ENCODE data around the gene UBXN1. TPM values are rescaled to one million over a fixed set of nuclear protein-coding genes. Genes with fewer than 3 reads are reported as not detected.
A peak's percentile ranks its signal among the peaks of the same experiment; 100 is the strongest.

Gene UBXN1, protein sequence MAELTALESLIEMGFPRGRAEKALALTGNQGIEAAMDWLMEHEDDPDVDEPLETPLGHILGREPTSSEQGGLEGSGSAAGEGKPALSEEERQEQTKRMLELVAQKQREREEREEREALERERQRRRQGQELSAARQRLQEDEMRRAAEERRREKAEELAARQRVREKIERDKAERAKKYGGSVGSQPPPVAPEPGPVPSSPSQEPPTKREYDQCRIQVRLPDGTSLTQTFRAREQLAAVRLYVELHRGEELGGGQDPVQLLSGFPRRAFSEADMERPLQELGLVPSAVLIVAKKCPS
- 132 and 157 TPM in 2 replicates for total RNA-seq (2014; rRNA removed; shearing (Covaris generic))

DNA sequence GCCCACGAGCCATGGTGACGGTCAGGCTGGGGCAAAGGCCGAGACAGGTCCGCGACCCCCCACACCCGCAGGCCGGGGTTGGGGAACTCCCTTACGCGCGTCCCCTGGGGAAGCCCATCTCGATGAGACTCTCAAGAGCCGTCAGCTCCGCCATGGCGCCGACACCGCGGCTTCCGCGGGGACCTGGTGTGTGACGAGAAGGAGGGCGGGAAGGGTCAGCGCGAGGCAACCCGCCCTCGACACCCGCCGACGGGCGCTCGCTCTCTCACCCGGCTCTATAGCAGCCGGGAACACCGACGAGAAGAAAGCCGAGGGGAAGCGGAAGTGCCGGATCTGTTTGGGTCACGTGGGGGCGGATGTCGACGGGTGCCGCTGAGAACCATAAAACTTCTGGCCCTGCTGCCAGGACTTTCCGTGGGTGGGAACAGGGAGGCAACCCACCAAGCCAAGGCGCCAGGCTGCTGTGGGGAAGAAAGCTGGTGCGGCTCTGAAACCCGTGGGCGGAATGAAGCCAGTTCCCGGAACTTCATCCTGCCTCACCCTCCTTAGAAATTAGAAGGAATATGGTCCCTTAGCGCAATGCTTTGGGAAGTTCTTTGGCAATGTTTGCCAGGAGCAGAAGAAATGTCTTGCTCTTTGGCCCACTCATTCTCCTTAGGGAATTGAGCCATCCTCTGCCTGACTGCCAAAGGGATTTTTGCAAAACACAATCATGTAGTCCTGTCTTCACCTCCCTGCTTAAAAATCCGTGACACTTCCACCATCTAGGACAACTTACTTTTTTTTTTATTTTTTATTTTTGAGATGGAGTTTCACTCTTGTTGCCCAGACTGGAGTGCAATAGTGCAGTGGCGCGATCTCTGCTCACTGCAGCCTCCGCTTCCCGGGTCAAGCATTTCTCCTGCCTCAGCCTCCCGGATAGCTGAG lies at the start of gene UBXN1:
UBXN1 (minus strand) TSS at position 304 of the 927 bp plus-strand sequence; CDS start at position 154, 150 bp downstream.
- DNase-seq (ENCODE audit: low read depth) = peak; percentile 91

DNA sequence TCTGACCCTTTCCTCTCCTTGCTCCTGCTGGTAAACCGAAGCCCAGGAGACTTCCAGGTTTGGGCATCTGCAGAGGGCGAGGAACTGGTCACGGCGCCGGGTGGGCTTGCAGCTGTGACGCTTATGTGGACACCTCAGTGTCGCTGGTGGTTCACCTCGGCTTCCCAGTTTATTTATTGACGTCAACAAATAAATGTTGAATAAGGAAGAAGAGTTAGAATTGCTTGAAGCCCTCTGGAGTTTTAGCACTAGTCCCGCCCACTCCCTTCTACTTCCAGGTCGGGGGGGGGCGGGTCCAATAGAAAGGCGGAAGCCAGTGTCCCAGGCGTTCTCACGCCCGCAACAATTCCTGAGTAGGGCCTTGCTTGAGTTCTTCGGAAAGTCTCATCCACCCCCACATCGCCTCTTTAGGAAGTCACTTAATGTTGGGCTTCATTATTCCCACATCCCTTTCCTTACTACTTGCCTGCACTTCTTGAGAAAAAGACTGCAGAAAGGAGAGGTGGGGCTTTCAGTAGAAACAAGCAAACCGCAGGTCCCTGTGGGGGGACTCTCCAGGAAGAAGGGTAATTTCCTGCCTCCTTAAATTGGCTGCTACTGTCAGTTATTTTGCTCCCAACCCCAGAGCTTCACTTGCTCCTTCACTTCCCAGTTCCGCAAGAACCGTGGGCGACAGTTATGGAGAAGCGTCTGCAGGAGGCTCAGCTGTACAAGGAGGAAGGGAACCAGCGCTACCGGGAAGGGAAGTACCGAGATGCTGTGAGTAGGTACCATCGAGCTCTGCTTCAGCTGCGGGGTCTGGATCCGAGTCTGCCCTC lies 49.5 kb upstream of the UBXN1 start, which contains the start of gene TTC9C:
TTC9C (plus strand) TSS at position 316 of the 818 bp plus-strand sequence; CDS start at position 679, 363 bp downstream.
- peak; percentile 90 for DNase-seq (ENCODE audit: low read depth)

DNA sequence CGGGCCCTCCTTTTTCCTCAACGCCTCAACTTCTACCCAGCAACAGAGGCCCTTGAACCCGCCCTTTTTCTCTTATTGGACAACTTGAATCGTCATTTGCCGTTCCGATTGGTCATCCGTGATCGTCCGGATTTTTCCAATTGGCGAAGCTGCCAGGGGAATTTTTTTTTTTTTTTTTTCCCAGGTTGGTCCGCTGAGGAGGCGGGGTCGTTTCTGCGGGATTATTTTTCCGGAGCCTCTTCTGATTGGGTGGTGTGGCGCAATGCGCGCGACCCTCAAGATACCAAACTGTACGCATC lies 48.9 kb upstream of the UBXN1 start:
- DNase-seq (ENCODE audit: low read depth) = peak; percentile 95

DNA sequence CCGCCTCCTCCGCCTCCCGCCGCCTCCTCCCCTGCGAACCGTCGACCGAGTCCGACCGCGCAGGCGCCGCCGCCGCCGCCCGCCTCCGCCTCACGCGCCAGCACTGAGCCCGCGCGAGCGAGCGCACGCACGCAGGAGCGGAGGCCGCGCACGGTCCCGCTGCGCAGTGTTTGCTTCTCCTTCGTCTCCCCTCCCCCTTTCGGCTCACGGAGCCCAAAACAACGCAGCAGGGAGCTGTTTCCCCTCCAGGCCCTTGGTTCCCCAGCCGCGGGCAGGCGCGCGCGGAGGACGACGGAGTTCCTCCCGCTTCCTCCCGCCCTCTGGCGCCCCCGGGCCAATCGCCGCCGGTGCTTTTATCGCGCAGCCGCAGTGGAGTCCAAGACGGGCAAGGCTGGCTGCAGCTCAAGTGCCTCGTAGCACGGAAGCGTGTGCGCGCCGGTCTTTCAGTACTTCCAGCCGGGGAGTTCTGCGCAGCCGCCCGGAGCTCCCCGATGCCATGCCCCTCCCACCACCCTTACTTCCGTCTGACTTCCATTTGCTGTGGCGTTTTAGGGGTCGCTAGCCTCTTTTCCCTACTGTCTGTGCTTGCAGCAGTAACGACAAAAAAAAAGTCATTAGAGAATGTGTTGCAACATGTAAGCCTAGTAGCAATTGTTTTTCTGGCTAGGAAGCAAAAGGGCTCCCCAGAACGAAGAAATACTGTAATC lies 48.4 kb upstream of the UBXN1 start, which contains the start of gene HNRNPUL2:
HNRNPUL2 (minus strand) TSS at position 293 of the 707 bp plus-strand sequence. CDS start 301 bp downstream, outside the sequence.
- peak; percentile 99 for DNase-seq (ENCODE audit: low read depth)

DNA sequence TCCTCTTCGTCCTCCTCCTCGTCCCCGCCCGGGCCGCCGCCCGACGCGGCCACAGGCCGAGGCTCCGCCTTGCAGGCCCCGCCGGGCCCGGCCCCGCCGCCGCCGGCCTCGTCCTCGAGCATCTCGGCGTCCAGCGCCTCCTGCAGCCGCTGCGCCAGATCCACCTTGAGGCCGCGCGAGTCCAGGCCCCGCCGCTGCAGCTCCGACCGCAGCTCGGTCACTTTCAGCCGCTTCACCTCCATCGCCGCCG lies 48.0 kb upstream of the UBXN1 start:
- DNase-seq (ENCODE audit: low read depth) = no peak

DNA sequence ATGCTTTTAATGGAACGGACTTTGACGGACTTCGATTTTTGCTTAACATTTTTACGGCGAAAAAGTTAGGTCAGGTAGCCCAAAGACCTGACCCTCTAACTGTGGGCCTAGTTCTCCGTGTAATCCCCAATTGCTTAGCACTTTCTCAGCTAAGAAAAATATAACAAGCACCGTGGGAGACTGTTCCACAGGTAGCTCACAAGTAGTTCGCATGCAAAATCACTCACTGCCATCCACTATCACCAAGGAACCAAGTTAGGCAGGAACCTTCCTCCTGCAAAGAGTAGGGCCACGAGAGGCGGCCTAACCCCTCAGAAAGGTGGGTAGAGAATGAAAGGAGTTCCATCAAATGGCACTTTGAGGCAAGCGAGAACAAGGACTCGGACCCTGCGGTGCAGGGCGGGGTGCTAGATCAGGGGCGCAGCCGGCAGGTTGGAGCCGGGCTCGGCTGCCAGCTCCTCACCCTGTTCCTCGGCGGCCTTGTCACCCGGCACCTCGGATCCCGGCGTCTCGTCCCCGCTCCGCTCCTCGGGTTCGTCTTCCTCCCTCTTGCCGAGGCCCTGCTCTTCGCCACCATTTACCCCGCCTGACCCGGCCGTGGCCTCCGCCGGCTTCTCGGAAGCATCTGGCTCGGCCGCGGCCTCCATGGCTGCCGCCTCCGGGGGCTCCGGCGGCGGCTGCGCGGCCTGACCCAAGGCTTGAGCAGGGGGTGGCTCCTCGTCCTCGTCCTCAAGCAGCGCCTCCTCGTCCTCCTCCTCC lies 47.5 kb upstream of the UBXN1 start:
- DNase-seq (ENCODE audit: low read depth) = no peak

DNA sequence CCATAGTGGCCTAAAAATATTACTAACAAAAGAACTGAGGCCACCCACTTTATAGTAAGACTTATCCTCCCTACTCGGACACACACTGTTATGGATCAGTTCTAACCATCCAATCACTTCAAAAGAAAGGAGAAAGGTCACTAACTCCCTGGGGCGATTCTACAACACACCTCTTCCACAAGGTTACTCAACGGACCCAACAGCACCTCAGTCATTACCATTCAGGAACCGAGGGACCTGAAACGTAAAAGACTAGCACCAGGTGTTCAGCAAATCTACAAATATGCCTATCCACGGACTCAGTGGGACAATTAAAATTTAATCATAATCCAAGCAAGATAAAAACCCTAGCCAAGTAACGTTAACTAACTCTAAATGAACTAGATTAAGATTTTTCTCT lies 46.8 kb upstream of the UBXN1 start:
- DNase-seq (ENCODE audit: low read depth) = no peak

DNA sequence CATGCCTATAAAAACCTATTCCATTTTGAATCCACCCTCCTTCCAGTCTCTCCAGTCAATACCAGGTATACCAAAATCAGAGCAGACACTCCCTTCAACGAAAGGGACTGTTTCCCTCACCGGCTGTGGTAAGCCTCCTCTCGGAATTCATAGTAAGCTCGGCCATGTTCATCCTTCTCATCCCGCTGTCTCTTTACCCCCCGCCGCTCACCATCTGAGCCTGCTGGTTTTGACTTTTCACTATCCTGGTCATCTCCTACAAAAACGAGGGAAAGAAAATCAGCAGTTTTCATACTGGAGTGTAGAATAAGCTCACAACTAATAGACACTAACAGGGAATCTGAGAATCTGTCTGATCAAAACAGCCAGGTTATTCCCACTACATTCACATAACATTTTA lies 45.3 kb upstream of the UBXN1 start:
- no peak for DNase-seq (ENCODE audit: low read depth)

DNA sequence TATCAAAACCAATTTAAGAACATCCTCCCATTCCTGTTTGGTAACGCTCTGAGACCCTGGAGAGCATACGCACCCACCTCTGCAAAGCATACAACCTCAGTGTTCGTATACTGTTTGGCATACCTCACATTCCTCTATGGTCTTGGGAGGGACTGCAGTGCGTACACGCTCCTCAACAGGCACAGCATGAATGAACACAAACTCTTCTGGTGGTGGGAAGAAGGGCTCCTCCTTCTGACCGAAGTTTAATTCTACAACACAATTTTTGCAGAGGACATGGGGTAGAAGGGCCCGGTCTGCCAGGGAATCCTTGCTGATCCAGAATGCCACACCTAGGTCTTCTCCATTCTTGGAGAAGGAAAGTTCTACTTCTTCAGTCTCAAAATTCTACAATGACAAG lies 43.1 kb upstream of the UBXN1 start:
- DNase-seq (ENCODE audit: low read depth) = no peak

DNA sequence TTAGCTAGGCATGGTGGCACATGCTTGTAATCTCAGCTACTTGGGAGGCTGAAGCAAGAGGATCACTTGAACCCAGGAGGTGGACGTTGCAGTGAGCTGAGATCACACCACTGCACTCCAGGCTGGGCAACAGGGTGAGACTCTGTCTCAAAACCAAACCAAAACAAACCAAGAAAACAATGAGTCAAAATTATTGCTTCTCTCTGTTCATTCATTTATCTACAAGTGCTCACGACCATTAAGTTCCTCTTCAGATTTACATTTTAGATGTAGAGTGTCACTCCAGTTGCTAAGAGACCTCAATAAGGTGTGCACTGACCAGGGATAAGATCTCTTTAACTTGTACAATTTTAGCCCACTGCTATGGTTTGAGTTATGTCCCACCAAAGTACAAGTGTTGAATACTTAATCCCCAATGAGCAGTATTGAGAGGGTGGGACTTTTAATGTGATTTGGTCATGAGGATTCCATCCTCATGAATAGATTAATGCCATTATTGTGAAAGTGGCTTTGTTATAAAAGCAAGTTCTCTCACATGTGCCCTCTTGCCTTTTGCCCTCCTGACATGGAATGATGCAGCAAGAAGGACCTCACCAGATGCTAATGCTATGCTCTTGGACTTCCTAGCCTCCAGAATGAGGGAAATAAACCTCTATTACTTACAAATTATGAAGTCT lies 40.6 kb upstream of the UBXN1 start:
- no peak for DNase-seq (ENCODE audit: low read depth)

DNA sequence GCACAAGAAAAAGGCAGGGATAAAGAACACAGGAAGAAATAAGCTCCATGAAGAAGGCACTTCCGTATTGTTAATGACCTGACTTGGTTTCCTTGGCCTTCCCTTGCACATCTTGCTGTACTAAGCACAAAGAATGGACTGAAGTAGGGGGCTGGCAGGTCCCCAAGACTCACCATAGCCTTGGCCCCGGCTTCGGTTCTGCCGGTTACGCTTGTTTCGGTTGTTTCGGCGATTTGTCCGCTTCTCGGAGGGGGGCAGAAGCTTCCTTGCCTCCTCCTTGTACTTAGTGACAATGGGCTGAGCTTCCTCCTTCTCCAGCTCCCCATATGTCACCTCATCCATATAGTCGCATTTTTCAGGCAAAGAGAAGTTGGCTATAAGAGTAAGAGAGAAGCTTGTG lies 37.9 kb upstream of the UBXN1 start:
- DNase-seq (ENCODE audit: low read depth) = no peak

DNA sequence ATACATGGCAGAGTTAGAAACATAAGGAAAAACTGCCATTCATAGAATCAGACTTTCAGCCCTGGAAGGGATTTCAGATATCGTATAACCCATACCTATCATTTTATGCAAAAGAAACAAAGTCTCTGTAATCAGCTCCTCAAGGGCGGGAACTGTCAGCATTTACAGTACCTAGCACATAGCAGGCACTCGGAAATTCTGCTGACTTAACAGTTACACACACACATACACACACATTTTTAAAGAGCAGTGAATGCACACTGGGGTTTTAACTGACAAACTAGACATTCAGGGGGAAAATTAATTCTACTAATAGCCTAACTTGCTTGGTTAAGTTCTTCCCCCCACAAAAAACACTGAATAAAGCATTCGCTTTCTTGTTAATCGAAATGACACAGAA lies 37.3 kb upstream of the UBXN1 start:
- no peak for DNase-seq (ENCODE audit: low read depth)

DNA sequence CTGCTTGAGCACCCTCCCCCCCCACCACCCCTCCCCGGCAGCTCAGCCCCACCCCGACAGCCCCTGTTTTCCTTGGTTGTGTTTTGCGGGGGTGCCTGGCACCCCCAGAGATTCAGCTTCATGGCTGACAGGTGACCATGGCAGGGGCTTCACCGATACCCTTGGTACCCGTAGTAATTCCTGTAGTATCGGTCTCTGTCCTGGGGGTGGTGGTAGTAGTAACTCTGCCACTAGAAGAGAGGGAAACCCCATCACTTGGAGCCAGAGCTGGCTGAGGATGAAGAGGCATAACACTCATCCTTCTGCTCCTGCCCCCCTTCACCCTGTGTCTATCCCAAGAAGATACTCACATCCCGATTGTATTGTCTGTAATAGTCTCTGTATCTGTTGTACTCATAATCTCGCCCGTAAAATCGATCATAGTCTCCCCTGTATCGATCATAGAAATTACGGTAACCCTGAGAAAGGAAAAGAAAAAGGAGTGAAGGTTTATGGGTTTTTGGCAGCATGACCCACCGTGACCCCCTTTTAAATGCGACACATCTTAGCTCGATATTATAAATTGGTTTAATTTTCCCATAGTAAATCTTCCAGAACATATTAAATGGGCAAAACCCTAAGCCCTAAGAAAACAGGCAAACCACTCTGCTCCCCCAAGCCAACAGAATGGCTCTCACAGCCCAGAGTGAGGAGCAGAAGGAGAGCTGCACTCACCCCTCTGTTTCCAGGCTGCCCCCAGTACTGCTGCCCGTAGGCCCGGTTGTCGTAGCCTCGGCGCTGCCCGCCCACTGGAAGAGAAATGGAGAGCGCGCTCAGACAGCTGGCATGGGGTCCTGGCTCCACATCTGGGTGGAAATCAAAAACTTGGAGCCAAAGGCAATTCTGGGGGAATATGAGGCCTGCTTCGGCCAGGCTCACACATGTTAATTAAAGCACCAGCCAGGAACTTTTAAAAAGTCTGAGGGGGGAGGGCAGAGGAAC lies 36.6 kb upstream of the UBXN1 start:
- no peak for DNase-seq (ENCODE audit: low read depth)

DNA sequence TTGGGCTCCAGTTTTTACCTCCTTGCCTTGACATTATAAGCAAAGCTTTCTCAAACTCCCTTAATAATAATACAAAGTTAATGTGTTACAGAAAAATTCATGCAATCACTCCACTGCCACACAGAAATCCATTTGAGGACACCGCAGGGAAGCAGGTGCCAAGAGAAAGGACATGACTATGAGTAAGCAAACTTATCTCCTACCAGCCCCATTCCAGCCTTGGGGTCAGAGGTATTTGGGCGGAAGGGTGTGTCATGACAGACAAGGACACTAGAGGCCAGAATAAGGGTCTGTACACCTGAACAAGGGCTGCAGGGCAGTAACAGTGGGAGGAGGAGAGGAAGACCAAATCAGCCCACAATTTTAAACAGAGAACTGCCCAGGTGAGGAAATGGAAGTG lies 34.5 kb upstream of the UBXN1 start:
- no peak for DNase-seq (ENCODE audit: low read depth)

DNA sequence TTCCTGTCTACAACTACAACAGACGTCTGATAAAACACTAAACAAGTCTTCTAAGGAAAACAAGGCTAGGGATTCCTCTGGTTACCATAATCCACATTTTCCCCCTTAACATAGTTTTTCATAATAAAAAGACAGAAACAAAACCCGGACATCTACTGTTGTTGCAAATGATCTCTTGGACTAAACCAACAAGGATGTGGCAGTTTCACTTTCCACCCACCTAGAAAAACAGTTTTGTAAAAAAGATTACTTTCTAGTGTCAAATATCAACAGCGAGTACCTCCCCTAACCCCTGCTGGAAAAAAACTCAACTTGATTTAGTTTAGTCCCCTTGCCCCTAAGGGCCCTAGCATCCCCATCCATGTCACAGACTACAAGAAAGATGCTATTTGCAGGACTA lies 34.0 kb upstream of the UBXN1 start:
- DNase-seq (ENCODE audit: low read depth) = no peak

DNA sequence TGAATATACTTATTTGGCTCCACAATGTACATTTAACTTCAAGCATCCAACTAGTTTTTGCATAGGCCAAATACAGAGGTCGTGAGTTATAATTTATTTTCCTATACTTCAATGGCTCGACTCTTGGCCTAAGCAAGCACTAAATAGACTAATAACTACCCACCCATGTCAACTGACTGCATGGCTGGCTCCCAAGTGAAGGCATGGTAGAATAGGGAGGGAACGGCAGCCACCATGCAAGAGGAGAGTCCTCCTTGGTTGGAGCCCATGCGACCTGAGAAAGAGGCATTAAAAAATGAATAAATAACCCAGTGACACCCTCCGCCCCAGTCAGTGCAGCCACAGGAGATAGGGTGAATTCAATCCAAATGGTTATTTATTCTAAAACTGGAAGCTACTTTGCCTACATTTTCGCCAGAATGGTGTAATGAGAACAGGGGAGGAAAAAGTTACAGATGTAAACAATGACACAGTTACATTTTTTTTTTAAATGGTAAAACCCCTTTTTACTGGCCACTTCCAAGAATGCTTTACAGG lies 33.5 kb upstream of the UBXN1 start:
- no peak for DNase-seq (ENCODE audit: low read depth)

DNA sequence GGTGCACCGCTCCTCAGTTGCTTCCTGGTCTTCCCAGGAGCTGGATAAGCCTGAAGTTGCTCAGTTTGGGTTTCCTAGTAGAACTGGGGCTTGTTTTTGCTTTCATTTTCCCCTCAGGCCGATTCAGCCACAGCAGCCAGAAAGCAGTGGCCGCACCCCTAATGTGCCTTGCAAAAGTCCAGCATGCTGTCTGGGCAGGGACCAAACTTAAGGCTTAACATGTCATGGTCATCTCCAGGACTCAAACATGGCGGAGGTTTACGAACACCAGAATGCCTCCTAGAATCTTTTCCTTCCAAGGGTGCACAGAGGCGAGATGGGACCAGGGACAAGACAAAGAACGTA lies 31.1 kb upstream of the UBXN1 start:
- DNase-seq (ENCODE audit: low read depth) = peak; percentile 40

DNA sequence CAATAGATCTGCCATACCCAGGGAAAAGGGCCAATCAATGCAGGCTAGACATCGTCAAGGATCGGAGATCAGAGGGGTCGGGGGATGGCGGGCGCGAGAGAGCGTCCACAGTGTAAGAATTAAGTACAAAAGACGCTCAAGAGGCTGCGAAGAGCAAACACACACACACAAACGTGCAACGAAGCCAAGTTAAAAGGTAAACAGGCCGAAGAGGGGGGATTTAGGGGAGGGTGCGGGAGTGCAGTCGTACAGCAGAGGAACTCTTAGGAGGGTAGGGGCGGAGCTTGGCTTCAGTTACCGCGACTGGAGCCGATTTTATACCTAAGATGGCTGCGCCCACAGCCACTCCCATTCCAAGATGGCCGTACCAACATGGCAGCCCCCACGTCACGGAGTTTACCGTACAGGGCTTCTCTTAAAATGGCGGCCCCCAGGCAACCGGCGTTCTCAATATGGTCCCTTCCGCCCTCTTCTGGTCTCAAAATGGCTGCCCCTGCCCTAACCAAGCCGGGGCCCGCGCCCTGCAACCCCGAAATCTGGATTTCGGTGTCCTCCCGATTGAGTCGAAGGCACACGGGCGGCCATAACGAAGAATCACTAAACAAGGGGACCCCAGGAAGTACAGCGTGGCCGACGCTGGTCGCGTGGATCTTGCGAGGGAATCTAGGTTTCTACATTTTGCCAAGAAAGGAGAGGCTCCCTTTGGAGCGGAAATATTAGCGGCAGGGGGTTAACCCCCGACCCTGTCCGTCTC lies 30.6 kb upstream of the UBXN1 start:
- DNase-seq (ENCODE audit: low read depth) = peak; percentile 97
